Ovary (tissue), 9 donors: ENCODE data around the gene TRAPPC3L. TPM values are rescaled to one million over a fixed set of nuclear protein-coding genes. Genes with fewer than 3 reads are reported as not detected.

Source experiments
- DNase-seq, 5 donors: peaks; one replicate each; pipeline ENCODE4 v3.0.0-alpha.2; 2019 to 2020
- H3K27ac ChIP-seq, 2 donors: fragments of 200-600 bp; one replicate each; pipeline versions ENCODE4 v1.5.1 to v1.8.0; 2019 to 2022
- H3K27me3 ChIP-seq: fragments of 200-600 bp; one replicate; pipeline ENCODE4 v1.8.0; 2022
- H3K36me3 ChIP-seq: fragments of 200-600 bp; sonication (generic); one replicate; pipeline ENCODE4 v1.5.1; 2019
- H3K4me1 ChIP-seq: one replicate; pipeline ENCODE4 v1.8.1; 2013; ENCODE audit warnings: mild to moderate bottlenecking, moderate library complexity; ENCODE audit not compliant: insufficient read depth
- H3K4me3 ChIP-seq: fragments of 200-600 bp; sonication (generic); one replicate; pipeline ENCODE4 v1.5.1; 2017
- H3K9me3 ChIP-seq, 2 donors: fragments of 200-600 bp in 1 of 2; sonication (generic) in 1 of 2; one replicate each; pipeline versions ENCODE4 v1.5.1 to v1.8.1; 2013 to 2019; ENCODE audit warnings: mild to moderate bottlenecking in 1 of 2, moderate library complexity in 1 of 2
- EP300 ChIP-seq: sonication (generic); formaldehyde crosslinking; IDR thresholded peaks from one replicate; pipeline ENCODE4 v1.6.1; 2017; ENCODE audit warnings: antibody characterized with exemption
- POLR2A ChIP-seq: fragments of 450-650 bp; IDR thresholded peaks from one replicate; pipeline ENCODE4 v1.6.1; 2017; ENCODE audit warnings: antibody characterized with exemption, mild to moderate bottlenecking, moderate library complexity
- WGBS, 3 donors: extraction: QIAGEN DNeasy Blood & Tissue Kit in 1 of 3; methylation state at CpG; one replicate each; pipeline versions ENCODE4 v1.1.5 to v1.1.7; 2013 to 2017; 5-methylcytosine and 5-hydroxymethylcytosine counted together
- intact Hi-C, 4 donors: fragments of 100-400 bp; cut with DNase I; formaldehyde crosslinking; loops; one replicate each; pipeline versions ENCODE4 v1.11.0 to v1.15.1; 2022 to 2023
- polyA plus RNA-seq, 2 donors: library from polyadenylated mRNA; stranded (reverse); fragments of 200-250 nt in 1 of 2; fragments of 350-450 nt in 1 of 2; fragmentation: Illumina TruSeq in 1 of 2; extraction: RNeasy Lipid Tissue Mini Kit (QIAGEN cat#74804) in 1 of 2; gene quantifications; one replicate each; pipeline ENCODE4 v1.2.3, GENCODE V29; 2013 to 2014
- total RNA-seq, 7 donors: library from RNA; depleted of rRNA in 2 of 7; stranded (reverse); fragments of >200 nt in 2 of 7; fragmentation: NEBNext Ultra II Directional in 3 of 7; extraction: Animal tissue kit (Norgen Biotek cat#: 25700) in 3 of 7; gene quantifications; one replicate each; pipeline versions ENCODE4 v1.1.0 to v1.2.4, GENCODE V29; 2016 to 2023
- TF ChIP-seq, protein P1 (sequence below), 3 donors: fragments of 450-650 bp in 2 of 3; fragments of 200-600 bp in 1 of 3; IDR thresholded peaks; one replicate each; pipeline versions ENCODE4 v1.5.1 to v1.8.0; 2016 to 2022; ENCODE audit warnings: antibody characterized with exemption in 3 of 3, mild to moderate bottlenecking in 1 of 3
- donor health status: DM: no; HTN: no; CAD: no; lungs with moderate emphysema.
- donor health status: DM: no; HTN: no; CAD: no.
- donor health status: Bipolar disorder and iron deficiency.
- donor health status: DM: yes; HTN: yes; CAD: no.
- donor health status: DM: no; HTN: no; CAD: no.
- donor health status: DM: yes; HTN: yes; CAD: no.

Gene TRAPPC3L
- total and polyA plus RNA-seq, 9 donors = 0.08 to 0.20 (median 0.10) TPM; not detected in 6

DNA sequence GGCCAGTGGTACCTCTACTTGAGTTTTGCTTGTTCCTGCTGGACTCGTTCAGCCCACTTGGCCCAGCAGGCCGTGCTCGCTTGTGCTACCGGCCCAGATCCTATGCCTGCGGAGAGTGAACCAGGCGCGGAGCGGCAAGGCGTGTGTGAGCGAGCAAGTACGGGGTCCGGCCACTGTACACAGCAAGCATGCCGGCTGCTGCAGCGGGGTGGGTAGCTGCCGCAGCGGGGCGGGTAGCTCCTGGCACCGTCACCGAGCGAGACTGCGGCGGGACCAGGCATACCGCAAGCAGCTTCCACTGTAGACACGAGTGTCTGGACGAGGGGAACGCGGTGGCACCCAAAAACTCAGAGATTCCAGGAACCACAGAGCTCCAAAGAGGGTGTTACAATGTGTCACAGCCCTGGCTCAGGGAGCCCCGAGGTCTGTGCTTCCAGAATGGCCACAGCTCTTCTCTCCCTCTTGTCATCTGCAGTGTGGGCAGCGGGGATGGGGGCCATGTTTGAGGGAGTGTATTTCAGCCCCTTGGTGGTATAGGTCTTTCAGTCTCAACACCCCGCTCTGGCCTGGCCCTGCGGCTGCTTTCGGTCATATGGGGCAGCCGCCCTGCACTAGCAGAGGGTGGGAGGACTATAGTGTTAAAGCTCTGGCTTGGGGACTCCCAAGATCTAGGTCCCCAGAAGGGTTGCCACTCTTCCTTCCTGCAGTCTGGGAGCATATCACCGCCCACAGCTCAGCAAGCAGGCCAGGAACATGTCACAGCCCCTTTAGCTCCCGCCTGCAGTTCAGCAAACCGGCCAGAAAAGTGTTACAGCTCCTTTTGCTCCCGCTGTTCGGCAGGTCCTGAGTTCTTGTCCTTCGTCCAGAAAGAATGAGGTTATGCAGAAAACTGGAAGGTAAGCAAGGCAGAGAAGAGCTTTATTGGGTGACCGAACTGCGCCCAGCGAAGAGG is 19.7 kb upstream of the TRAPPC3L start:
- H3K36me3 ChIP-seq = no peaks in the 10 kb centered on the region
- no peaks in the 10 kb centered on the region for H3K27me3 ChIP-seq
- intact Hi-C loops = loop anchor here in 2 of 4 donors (5.0 to 10.0 kb wide), 2 partner anchors 288 to 290 kb away; partner anchors contain the start of gene TSPYL1 (in 2 of the 2)
- 48 to 60% (median 49%) methylated on average over 42 of the region's 42 CpGs for WGBS, 3 donors
- no peak for TF ChIP-seq EP300
- TF ChIP-seq POLR2A = no peak
- TF ChIP-seq, protein P1, sequence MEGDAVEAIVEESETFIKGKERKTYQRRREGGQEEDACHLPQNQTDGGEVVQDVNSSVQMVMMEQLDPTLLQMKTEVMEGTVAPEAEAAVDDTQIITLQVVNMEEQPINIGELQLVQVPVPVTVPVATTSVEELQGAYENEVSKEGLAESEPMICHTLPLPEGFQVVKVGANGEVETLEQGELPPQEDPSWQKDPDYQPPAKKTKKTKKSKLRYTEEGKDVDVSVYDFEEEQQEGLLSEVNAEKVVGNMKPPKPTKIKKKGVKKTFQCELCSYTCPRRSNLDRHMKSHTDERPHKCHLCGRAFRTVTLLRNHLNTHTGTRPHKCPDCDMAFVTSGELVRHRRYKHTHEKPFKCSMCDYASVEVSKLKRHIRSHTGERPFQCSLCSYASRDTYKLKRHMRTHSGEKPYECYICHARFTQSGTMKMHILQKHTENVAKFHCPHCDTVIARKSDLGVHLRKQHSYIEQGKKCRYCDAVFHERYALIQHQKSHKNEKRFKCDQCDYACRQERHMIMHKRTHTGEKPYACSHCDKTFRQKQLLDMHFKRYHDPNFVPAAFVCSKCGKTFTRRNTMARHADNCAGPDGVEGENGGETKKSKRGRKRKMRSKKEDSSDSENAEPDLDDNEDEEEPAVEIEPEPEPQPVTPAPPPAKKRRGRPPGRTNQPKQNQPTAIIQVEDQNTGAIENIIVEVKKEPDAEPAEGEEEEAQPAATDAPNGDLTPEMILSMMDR (IDR thresholded peaks at IDR 0.05) = no peak
- H3K4me1 ChIP-seq = no peaks in the 10 kb centered on the region
- no peaks in the 10 kb centered on the region for H3K9me3 ChIP-seq
- no peak overlapping the region for H3K27ac ChIP-seq
- peak in 4 of 5 donors; percentile 13 to 47 (median 32) for DNase-seq
- no peak overlapping the region for H3K4me3 ChIP-seq

GRCh38 chr6:116564311-116564710 is 18.8 kb upstream of the TRAPPC3L start:
- WGBS, 3 donors = 76 to 82% (median 79%) methylated on average over 7 of the region's 7 CpGs
- intact Hi-C loops = loop anchor here in 2 of 4 donors (5.0 to 10.0 kb wide), 2 partner anchors 287 to 290 kb away; partner anchors contain the start of gene TSPYL1 (in 2 of the 2)

GRCh38 chr6:116563830-116564229 is 18.3 kb upstream of the TRAPPC3L start:
- intact Hi-C loops = loop anchor here in 2 of 4 donors (5.0 to 10.0 kb wide), 2 partner anchors 287 to 289 kb away; partner anchors contain the start of gene TSPYL1 (in 2 of the 2)

More at GRCh38 chr6:116564311-116564710, 18.8 kb upstream of the TRAPPC3L start:
- H3K27me3 ChIP-seq = no peaks in the 10 kb centered on the region
- no peaks in the 10 kb centered on the region for H3K4me1 ChIP-seq
- H3K36me3 ChIP-seq = no peaks in the 10 kb centered on the region
- TF ChIP-seq, protein P1 (IDR thresholded peaks at IDR 0.05) = no peak
- TF ChIP-seq EP300 (no peak), POLR2A (no peak)
- H3K27ac ChIP-seq = no peak overlapping the region
- no peak overlapping the region for H3K4me3 ChIP-seq
- H3K9me3 ChIP-seq = no peaks in the 10 kb centered on the region
- DNase-seq = no peak

DNA sequence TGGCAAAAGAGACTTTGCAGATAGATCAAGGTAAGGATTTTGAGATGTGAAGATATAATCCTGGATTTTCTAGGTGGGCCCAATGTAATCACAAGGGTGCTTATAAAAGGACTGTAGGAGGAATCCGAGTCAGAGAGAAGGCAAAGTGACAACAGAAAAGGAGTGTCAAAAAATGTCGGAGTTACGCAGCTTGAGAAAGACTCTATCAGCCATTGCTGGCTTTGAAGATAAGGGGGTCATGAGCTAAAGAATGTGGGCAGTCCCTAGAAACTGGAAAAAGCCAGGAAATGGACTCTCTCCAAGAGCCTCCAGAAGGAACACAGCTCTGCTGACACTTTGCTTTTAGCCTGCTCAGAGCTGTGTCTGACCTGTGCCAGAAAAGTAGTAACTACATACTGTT is 17.1 kb upstream of the TRAPPC3L start:
- TF ChIP-seq EP300 (no peak), POLR2A (no peak)
- TF ChIP-seq, protein P1 (IDR thresholded peaks at IDR 0.05) = no peak
- Histone ChIP-seq H3K27ac (no peak overlapping the region), H3K36me3 (no peaks in the 10 kb centered on the region), H3K4me1 (no peaks in the 10 kb centered on the region), H3K27me3 (no peaks in the 10 kb centered on the region), H3K4me3 (no peak overlapping the region), H3K9me3 (no peaks in the 10 kb centered on the region)
- WGBS, 3 donors = 15 to 21% (median 20%) methylated on average over 3 of the region's 3 CpGs
- intact Hi-C loops = loop anchor here in 2 of 4 donors (5.0 to 10.0 kb wide), 2 partner anchors 285 to 288 kb away; partner anchors contain the start of gene TSPYL1 (in 2 of the 2)
- no peak for DNase-seq

More at GRCh38 chr6:116563830-116564229, 18.3 kb upstream of the TRAPPC3L start:
- no peak overlapping the region for H3K4me3 ChIP-seq
- WGBS, 3 donors = 86 to 92% (median 91%) methylated on average over 9 of the region's 9 CpGs
- H3K27ac ChIP-seq = no peak overlapping the region
- H3K27me3 ChIP-seq = no peaks in the 10 kb centered on the region
- no peak for DNase-seq
- no peaks in the 10 kb centered on the region for H3K4me1 ChIP-seq
- no peaks in the 10 kb centered on the region for H3K36me3 ChIP-seq
- TF ChIP-seq, protein P1 (IDR thresholded peaks at IDR 0.05) = no peak
- H3K9me3 ChIP-seq = no peaks in the 10 kb centered on the region
